ENCODE data around the gene DPP9.
A peak's percentile ranks its signal among the peaks of the same experiment; 100 is the strongest.
"Not testable (repeated sequence)": the region's sequence is repeated elsewhere in the genome, so short reads cannot be mapped to it uniquely, and the experiment has no call there.

Gene DPP9

GRCh38 chr19:4684312-4685095 lies 39.1 kb downstream of the DPP9 start:
- no peak for DNase-seq

- no peak for DNase-seq
Measured at GRCh38 chr19:4682417-4683200, 41.0 kb downstream of the DPP9 start.

GRCh38 chr19:4680021-4680420 lies 43.6 kb downstream of the DPP9 start:
- not testable (repeated sequence) for DNase-seq

GRCh38 chr19:4678881-4679790 lies 44.5 kb downstream of the DPP9 start:
- DNase-seq, result peak; percentile 19

- DNase-seq, result peak; percentile 34
Measured at GRCh38 chr19:4676955-4677731, 46.5 kb downstream of the DPP9 start.

- no peak for DNase-seq
Measured at GRCh38 chr19:4675346-4675745, 48.3 kb downstream of the DPP9 start.

GRCh38 chr19:4673726-4674125 lies 49.9 kb downstream of the DPP9 start:
- DNase-seq, result no peak

GRCh38 chr19:4673216-4673615 lies 50.4 kb downstream of the DPP9 start:
- DNase-seq, result no peak

- no peak for DNase-seq
Measured at GRCh38 chr19:4671185-4671851, 52.3 kb downstream of the DPP9 start.

GRCh38 chr19:4669723-4670480 lies 53.7 kb downstream of the DPP9 start, which contains the start of gene MYDGF:
Gene MYDGF, minus strand, starts transcription at chr19:4670342. Its CDS starts 8 bp downstream, at chr19:4670334.
- DNase-seq, result peak; percentile 88

GRCh38 chr19:4664642-4665041 lies 59.0 kb downstream of the DPP9 start:
- no peak for DNase-seq

- DNase-seq, result no peak
Measured at GRCh38 chr19:4662812-4663211, 60.8 kb downstream of the DPP9 start.

- no peak for DNase-seq
Measured at GRCh38 chr19:4662020-4662695, 61.5 kb downstream of the DPP9 start.

- DNase-seq, result no peak
Measured at GRCh38 chr19:4660993-4661392, 62.6 kb downstream of the DPP9 start.

GRCh38 chr19:4660181-4660791 lies 63.4 kb downstream of the DPP9 start:
- no peak for DNase-seq

- DNase-seq, result no peak
Measured at GRCh38 chr19:4657835-4658234, 65.8 kb downstream of the DPP9 start.

- no peak for DNase-seq
Measured at GRCh38 chr19:4657262-4657661, 66.4 kb downstream of the DPP9 start.

- no peak for DNase-seq
Measured at GRCh38 chr19:4656102-4656501, 67.5 kb downstream of the DPP9 start.
